Gastrocnemius medialis (tissue), 4 donors: Measurements from ENCODE around the gene GAB2. TPM values are rescaled to one million over a fixed set of nuclear protein-coding genes. Genes with fewer than 3 reads are reported as not detected.

ENCODE experiments used
- ATAC-seq, 2 donors: fragments of 150-250 bp; one replicate each; pipeline ENCODE4 v1.9.1; 2016
- DNase-seq, 2 donors: peaks; one replicate each; pipeline ENCODE4 v3.0.0-alpha.2; 2019
- H3K27ac ChIP-seq, 4 donors: fragments of 200-600 bp; sonication (generic); 1 replicate in 1 of 4; 2 replicates in 3 of 4; pipeline ENCODE4 v1.5.1; 2016 to 2018; ENCODE audit warnings: mild to moderate bottlenecking in 2 of 4, moderate library complexity in 1 of 4
- H3K27me3 ChIP-seq, 3 donors: fragments of 200-600 bp; sonication (generic) in 2 of 3; 1 replicate in 1 of 3; 2 replicates in 2 of 3; pipeline versions ENCODE4 v1.5.1 to v1.6.0; 2016 to 2019; ENCODE audit warnings: mild to moderate bottlenecking in 1 of 3, moderate library complexity in 1 of 3
- H3K36me3 ChIP-seq, 2 donors: fragments of 200-600 bp; sonication (generic) in 1 of 2; one replicate each; pipeline ENCODE4 v1.5.1; 2017 to 2018
- H3K4me1 ChIP-seq, 2 donors: fragments of 200-600 bp; sonication (generic) in 1 of 2; one replicate each; pipeline ENCODE4 v1.5.1; 2016 to 2017; ENCODE audit warnings: mild to moderate bottlenecking in 2 of 2
- H3K4me3 ChIP-seq, 4 donors: fragments of 200-600 bp; sonication (generic) in 3 of 4; 1 replicate in 1 of 4; 2 replicates in 3 of 4; pipeline ENCODE4 v1.5.1; 2016 to 2019; ENCODE audit warnings: mild to moderate bottlenecking in 2 of 4
- H3K9me3 ChIP-seq, 3 donors: fragments of 200-600 bp; sonication (generic) in 2 of 3; 1 replicate in 1 of 3; 2 replicates in 2 of 3; pipeline ENCODE4 v1.5.1; 2016 to 2019
- CTCF ChIP-seq, 5 experiments: fragments of 450-650 bp in 3 of 5; fragments of 200-600 bp in 2 of 5; sonication (generic) in 2 of 5; IDR thresholded peaks in 4 of 5; conservative IDR thresholded peaks in 1 of 5; 1 replicate in 4 of 5; 2 replicates in 1 of 5; pipeline ENCODE4 v1.5.1; 2016 to 2019; ENCODE audit warnings: antibody characterized with exemption in 5 of 5, mild to moderate bottlenecking in 3 of 5, moderate library complexity in 3 of 5
- POLR2A ChIP-seq, 2 donors: fragments of 450-650 bp; IDR thresholded peaks; one replicate each; pipeline ENCODE4 v1.6.1; 2017; ENCODE audit warnings: antibody characterized with exemption in 2 of 2, mild to moderate bottlenecking in 2 of 2, moderate library complexity in 2 of 2
- in situ Hi-C, 4 donors: fragments of 200-750 bp; cut with MboI; loops; one replicate each; pipeline versions ENCODE4 v1.15.0 to v1.8.0; 2017; ENCODE audit warnings: low sequenced_read_pairs in 4 of 4
- intact Hi-C: fragments of 100-400 bp; cut with DNase I; formaldehyde crosslinking; loops from one replicate; pipeline ENCODE4 v1.15.1; 2023; ENCODE audit warnings: low total_unique reads
- total RNA-seq, 4 donors: library from RNA; depleted of rRNA; stranded (reverse); fragments of >200 nt; gene quantifications; one replicate each; pipeline versions ENCODE4 v1.1.0 to v1.2.3, GENCODE V29; 2016

GAB2 gene
- total RNA-seq, 4 donors from 2014 or later, result 4.9 to 68.0 (median 25.8) TPM

- Histone ChIP-seq H3K4me1 (peaks cover 0 to 13% of the 10 kb centered on the region in 2 donors), H3K27me3 (no peaks in the 10 kb centered on the region), H3K9me3 (no peaks in the 10 kb centered on the region), H3K36me3 (no peaks in the 10 kb centered on the region), H3K4me3 (no peak overlapping the region), H3K27ac (no peak overlapping the region)
- in situ Hi-C loops, result no loop called here
- intact Hi-C loops, result no loop called here
- DNase-seq (no peak), ATAC-seq (no peak)
- TF ChIP-seq CTCF (IDR thresholded peaks at IDR 0.05 in 4 of 5, conservative IDR thresholded peaks at IDR 0.05 in 1 of 5) (no peak), POLR2A (IDR thresholded peaks at IDR 0.05) (no peak)
Measured at GRCh38 chr11:78380615-78381051, 37.0 kb downstream of the GAB2 start.

- no peak for ATAC-seq
- no peak for DNase-seq
- Histone ChIP-seq H3K9me3 (no peaks in the 10 kb centered on the region), H3K4me3 (no peak overlapping the region), H3K27me3 (no peaks in the 10 kb centered on the region), H3K4me1 (peaks cover 0 to 13% of the 10 kb centered on the region in 2 donors), H3K27ac (no peak overlapping the region), H3K36me3 (no peaks in the 10 kb centered on the region)
- TF ChIP-seq POLR2A (IDR thresholded peaks at IDR 0.05) (no peak), CTCF (IDR thresholded peaks at IDR 0.05 in 4 of 5, conservative IDR thresholded peaks at IDR 0.05 in 1 of 5) (no peak)
- intact Hi-C loops, result no loop called here
- in situ Hi-C loops, result no loop called here
Measured at GRCh38 chr11:78379039-78379670, 38.5 kb downstream of the GAB2 start.

- DNase-seq (no peak), ATAC-seq (no peak)
- H3K27ac ChIP-seq, result no peak overlapping the region
- H3K27me3 ChIP-seq, result no peaks in the 10 kb centered on the region
- intact Hi-C loops, result no loop called here
- TF ChIP-seq POLR2A (IDR thresholded peaks at IDR 0.05), result no peak
- no peak for TF ChIP-seq CTCF (IDR thresholded peaks at IDR 0.05 in 4 of 5, conservative IDR thresholded peaks at IDR 0.05 in 1 of 5)
- H3K4me1 ChIP-seq, result peaks cover 0 to 13% of the 10 kb centered on the region in 2 donors
- in situ Hi-C loops, result no loop called here
- no peaks in the 10 kb centered on the region for H3K36me3 ChIP-seq
- no peaks in the 10 kb centered on the region for H3K9me3 ChIP-seq
- no peak overlapping the region for H3K4me3 ChIP-seq
Measured at GRCh38 chr11:78377625-78378418, 39.8 kb downstream of the GAB2 start.

- Histone ChIP-seq H3K27ac (no peak overlapping the region), H3K27me3 (no peaks in the 10 kb centered on the region), H3K4me1 (peaks cover 6 to 16% of the 10 kb centered on the region in 2 donors), H3K9me3 (no peaks in the 10 kb centered on the region), H3K36me3 (no peaks in the 10 kb centered on the region), H3K4me3 (no peak overlapping the region)
- ATAC-seq (no peak), DNase-seq (no peak)
- in situ Hi-C loops, result no loop called here
- intact Hi-C loops, result no loop called here
- TF ChIP-seq POLR2A (IDR thresholded peaks at IDR 0.05) (no peak), CTCF (IDR thresholded peaks at IDR 0.05 in 4 of 5, conservative IDR thresholded peaks at IDR 0.05 in 1 of 5) (no peak)
Measured at GRCh38 chr11:78376858-78377257, 40.8 kb downstream of the GAB2 start.
